Activated naive CD4-positive, alpha-beta T cell treated with Interleukin-2 at 50 U/mL for 16 hours (primary cell): ENCODE data around the gene IL1R2.

ENCODE experiments used
- DNase-seq: peaks from one replicate; pipeline ENCODE4 v3.0.0-alpha.2; 2020

IL1R2 gene

DNA sequence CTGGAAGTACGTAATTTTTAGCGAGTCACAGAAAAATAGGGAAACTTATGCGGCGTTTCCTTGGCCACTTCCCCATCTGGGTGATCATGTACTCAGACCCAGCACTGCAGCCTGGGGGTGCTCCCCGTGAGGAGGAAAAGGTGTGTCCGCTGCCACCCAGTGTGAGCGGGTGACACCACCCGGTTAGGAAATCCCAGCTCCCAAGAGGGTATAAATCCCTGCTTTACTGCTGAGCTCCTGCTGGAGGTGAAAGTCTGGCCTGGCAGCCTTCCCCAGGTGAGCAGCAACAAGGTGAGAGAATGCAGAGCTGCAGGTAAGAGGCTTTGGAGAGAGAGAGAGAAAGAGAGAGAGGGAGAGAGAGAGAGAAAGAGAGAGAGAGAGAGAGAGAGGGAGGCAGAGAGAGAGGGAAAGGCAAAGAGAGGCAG, at the start of gene IL1R2:
TSS of gene IL1R2 (plus strand) at position 240 of the 425 bp plus-strand sequence. CDS start 16,616 bp downstream, outside the sequence.
- no peak for DNase-seq

- DNase-seq: no peak
Measured at GRCh38 chr2:101942851-101943250, 48.9 kb upstream of the IL1R2 start.

DNA sequence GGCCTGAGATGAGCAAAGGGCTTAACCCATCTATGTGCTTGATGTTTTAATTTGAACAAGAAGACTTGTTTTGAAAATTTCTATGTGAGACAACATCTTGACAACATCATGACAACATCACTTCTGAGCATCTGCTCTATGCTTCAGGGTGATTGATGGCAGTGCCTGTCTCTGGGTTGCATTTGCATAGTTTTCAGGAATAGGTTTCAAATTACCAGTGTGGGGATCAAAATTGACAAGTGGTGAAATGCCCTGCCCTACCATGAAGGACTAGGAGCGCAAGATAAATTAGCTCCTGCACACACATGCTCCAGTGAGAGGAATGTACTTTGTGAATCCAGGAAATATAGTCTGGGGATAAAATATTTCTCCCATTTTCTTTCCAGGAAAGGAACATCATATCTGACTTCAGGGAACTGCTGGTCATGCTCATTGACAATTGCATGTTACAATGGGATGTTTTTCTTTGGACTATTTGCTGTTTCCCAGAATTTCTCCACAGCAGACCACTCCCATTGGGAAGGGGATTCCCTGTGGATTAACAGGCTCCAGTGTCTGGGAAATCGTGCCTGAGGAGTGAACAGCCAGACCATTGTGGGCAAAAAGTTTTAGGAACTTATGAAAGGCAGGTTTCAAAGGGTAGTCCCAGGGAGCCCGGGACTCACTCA, 45.3 kb upstream of the IL1R2 start:
- no peak for DNase-seq

- no peak for DNase-seq
Measured at GRCh38 chr2:101947374-101947773, 44.4 kb upstream of the IL1R2 start.

GRCh38 chr2:101948625-101949155, 43.1 kb upstream of the IL1R2 start:
- DNase-seq: no peak

- no peak for DNase-seq
Measured at GRCh38 chr2:101949304-101949703, 42.5 kb upstream of the IL1R2 start.

- no peak for DNase-seq
Measured at GRCh38 chr2:101951296-101951695, 40.5 kb upstream of the IL1R2 start.

DNA sequence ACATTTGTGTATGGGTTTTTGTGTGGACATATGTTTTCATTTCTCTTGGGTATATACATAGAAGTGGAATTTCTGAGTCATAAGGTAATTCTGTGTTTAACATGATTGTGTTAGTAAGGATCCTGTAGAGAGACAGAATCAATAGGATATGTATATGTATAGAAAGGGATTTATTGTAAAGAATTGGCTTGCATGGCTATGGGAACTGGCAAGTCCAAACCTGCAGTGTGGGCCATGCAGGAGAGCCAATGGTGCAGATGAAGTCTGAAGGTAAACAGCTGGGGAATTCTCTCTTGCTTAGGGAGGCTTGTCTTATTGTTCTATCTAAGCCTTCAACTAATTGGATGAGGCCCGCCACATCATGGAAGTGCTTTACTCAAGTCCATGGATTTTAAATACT, 39.2 kb upstream of the IL1R2 start:
- DNase-seq: no peak

DNA sequence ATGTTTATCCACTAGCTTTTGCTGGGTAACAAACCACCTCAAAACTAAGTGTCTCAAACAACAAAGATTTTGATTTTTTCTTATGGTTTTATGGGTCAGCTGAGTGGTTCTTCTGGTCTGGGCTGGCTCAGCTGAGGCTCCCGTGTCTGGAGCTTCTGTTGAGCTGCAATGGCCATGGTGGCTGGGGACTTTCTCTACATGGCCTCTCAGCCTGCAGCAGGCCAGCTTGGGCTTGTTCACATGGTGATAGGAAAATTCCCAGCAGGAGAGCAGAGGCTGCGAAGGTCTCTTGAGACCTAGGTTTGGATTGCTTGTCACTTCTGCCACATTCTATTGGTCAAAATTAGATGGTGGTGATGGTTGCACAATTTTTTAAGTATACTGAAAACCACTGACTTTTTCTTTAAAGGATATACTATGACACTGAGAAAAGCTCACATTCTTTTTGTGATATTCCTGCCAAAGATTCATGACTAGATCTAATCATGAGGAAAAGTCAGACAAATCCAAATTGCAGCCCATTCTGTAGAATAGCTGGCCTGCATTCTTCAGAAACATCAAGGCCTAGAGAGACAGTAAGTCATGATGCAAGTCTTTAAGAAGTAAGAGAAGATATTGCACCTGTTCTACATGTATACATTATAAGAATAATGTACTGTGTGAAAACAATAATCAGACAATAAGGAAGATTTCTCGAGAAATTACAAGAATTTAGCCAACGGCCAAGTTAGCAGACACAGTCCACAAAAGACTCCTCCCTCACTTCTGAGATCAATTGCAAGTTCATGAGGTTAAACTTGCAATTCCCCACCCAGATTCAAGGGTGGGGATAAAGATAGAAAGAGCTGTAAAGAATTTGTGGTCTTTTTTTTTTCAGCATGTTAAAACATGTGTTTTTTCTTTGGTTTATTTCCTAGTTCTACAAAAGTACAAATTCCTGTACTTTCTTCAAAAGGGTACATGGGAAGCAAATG, 35.0 kb upstream of the IL1R2 start:
- DNase-seq: no peak

GRCh38 chr2:101958061-101958460, 33.7 kb upstream of the IL1R2 start:
- DNase-seq: no peak

- no peak for DNase-seq
Measured at GRCh38 chr2:101960819-101961337, 30.9 kb upstream of the IL1R2 start.

DNA sequence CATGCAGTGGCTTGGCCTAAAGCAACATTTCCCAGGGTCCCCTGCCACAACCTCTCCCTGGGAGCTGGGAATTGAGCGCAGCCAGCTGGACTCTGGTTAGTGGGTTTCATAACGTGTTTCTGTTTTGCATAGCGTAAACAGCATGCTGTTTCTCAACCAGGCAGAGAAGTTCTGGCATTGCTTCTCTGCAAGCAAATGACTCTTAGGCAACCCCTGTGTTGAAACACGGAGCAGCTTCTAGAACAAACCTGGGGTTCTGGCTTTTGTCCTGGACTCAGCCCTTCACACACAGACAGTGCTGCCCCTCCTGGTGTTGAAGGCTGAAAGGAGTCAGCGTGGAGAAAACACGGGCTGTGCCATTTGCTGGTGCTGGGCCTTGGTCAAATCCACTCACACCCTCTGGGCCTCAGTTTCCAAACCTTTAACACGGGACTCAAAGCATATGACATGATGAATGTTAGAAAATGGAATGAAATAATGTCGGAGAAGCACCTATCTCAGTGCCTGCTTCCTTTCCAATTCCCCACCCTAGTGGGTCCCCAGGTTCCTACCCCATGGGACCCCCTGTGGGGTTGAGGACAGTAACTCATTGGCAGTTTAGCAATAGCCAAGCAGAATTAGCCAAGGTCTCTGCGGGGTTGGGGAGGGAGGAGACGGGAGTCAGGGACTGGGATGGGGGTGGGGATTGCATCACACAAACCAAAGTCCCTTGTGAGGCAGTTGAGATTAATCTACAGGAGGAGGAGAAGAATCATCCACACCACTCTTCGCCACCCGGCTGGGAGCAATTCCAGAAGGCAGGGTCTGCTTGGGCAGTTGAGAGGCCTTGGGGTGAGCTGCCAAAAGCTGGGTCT, 30.2 kb upstream of the IL1R2 start:
- DNase-seq: no peak

DNA sequence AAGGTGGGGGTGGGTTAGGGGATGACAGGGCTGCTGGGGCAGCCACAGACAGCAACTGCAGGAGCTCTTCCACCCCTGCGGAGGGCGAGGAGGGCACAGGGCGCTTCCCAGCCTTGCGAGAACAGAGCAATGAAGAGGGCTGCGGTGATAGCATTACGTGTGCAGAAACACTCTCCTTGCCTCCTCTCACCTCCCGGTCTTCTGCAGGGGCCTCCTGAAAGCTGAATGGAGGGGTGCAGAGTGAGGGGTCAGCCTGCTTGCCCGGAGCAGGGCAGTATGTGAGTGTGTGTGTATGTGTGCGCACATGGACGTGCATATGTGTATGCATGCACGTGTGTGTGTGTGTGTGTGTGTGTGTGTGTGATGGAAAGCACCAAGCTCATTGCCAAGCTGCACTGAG, 29.5 kb upstream of the IL1R2 start:
- no peak for DNase-seq

GRCh38 chr2:101963198-101963597, 28.6 kb upstream of the IL1R2 start:
- DNase-seq: no peak

GRCh38 chr2:101967826-101968513, 23.8 kb upstream of the IL1R2 start:
- no peak for DNase-seq

DNA sequence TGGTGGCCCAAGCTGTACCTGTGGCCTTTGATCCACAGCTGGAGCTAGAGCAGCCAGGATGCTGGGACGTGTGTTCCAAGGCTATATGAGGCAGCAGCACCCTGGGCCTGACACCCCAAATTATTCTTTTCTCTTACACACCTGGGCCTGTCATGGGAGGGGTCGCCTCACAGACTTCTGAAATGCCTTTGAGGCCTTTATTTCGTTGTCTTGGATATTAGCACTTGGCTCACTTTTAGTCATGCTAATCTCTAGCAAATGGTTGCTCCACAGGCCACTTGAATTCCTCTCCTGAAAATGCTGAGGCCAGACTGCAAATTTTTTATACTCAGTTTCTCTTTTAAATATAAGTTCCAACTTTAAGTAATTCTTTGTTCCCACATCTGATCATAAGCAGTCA, 22.0 kb upstream of the IL1R2 start:
- no peak for DNase-seq

DNA sequence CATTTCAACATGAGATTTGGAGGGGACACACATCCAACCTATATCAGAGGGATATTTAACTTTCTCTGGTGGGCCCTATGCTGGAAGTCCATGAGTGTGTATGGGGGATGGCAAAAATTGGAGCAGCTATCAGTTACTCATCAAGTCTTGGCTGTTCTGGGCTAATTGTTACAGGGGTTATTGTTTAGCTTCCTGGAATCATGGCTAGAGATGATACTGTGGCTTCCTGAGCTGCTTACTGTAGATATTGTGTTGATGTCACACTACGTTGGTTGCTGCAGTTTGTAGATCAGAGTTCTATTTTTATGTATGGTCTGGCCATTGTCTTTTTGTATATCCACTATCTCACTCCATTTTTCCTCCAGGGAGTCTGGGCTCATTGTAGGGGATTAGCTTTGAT, 20.9 kb upstream of the IL1R2 start:
- DNase-seq: no peak

DNA sequence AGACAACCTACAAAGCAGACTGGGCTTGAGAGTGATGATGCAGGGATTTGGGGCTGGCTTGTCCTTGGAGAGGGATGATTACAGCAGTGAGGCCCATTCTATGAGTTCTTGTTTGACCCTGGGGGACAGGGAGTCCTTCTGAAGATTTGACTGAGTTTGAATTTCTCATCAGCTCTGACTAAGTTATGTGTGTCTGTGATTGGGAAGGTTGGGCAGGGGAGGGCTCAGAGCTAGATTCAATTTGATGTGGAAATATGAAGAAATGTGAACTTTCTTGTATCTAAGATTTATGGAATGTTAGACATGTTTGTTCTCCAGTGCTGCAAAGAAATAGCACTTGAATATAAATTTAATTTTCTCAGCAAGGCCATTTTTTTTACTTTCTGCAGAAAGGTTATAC, 19.9 kb upstream of the IL1R2 start:
- no peak for DNase-seq

DNA sequence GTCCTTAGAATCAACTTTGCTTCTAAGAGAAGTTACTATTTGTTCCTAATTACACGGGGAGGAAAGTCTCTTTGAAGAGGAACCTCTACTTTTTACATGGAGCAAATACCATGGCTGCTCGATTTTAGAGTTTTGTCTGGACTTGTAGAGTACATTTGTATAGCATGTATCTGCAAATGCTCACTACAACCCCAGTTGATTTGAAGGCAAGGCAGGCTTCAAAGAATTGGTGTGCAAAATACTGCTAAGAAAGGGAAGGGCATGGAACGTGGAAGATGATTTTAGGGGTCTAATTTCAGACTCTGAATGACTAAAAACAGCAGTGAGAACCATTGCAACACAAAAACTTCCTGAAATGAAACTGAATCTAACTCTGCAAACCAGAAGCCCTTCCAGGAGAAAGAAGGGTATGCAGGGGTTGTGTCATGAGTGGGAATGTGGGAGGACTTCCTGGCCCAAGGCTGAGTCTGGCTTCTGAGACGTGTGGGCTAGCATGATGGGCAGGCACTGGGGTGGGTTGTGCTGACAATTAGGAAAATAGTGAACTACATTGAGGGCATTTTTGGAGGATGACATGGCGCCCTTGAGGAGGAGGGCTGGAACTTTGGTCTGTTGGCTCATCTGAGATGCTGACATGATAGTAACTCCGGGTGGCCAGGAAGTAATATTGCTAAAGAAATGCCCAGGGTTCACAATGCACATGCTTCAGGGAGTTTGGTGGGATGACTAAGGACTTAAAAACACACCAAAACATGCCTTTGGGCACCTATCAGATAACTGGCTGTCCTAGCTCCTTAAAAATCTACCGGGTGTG, 18.9 kb upstream of the IL1R2 start:
- DNase-seq: no peak

GRCh38 chr2:101974663-101975062, 17.1 kb upstream of the IL1R2 start:
- no peak for DNase-seq
